CD4-positive, alpha-beta T cell (primary cell): ENCODE results near the gene TOGARAM2. TPM values are rescaled to one million over a fixed set of nuclear protein-coding genes. Genes with fewer than 3 reads are reported as not detected.

ENCODE experiments used
- ATAC-seq: fragments of 200-7000 bp; cut with Tn5 transposase; one replicate; pipeline ENCODE4 v1.10.0; 2022; ENCODE audit warnings: mild to moderate bottlenecking; ENCODE audit not compliant: poor library complexity
- CTCF ChIA-PET: fragments of 350-600 bp; sonication (Branson Sonifier 250); formaldehyde crosslinking; loops from one replicate; lab custom pipeline; 2021; ENCODE audit warnings: antibody characterized with exemption, inconsistent platforms; lab: Charles Lee
- POLR2A ChIA-PET: fragments of 350-600 bp; sonication (Branson Sonifier 250); formaldehyde crosslinking; loops from one replicate; lab custom pipeline; 2021; ENCODE audit warnings: antibody characterized with exemption, inconsistent platforms; lab: Charles Lee
- DNase-seq, 14 experiments: peaks; one replicate each; pipeline ENCODE4 v3.0.0-alpha.2; 2013 to 2020; ENCODE audit warnings: mixed read lengths in 2 of 14
- H3K27ac ChIP-seq, 2 donors: one replicate each; pipeline versions ENCODE4 v1.5.1 to v1.7.0; 2013; ENCODE audit warnings: low read length in 2 of 2, low read depth in 1 of 2, mild to moderate bottlenecking in 1 of 2
- H3K27me3 ChIP-seq, 2 experiments: 1 replicate in 1 of 2; 2 replicates in 1 of 2; pipeline versions ENCODE4 v1.6.1 to v1.7.0; 2013; ENCODE audit warnings: low read length in 2 of 2, control low read depth in 1 of 2, mild to moderate bottlenecking in 1 of 2, moderate library complexity in 1 of 2; ENCODE audit not compliant: insufficient read depth in 2 of 2, control insufficient read depth in 1 of 2
- H3K36me3 ChIP-seq: one replicate; pipeline ENCODE4 v1.6.1; 2013; ENCODE audit warnings: low read length, control low read depth; ENCODE audit not compliant: insufficient read depth
- H3K4me1 ChIP-seq: one replicate; pipeline ENCODE4 v1.6.1; 2013; ENCODE audit warnings: low read length, control low read depth; ENCODE audit not compliant: insufficient read depth
- H3K4me3 ChIP-seq: one replicate; pipeline ENCODE4 v1.5.1; 2013; ENCODE audit warnings: mild to moderate bottlenecking, low read length, moderate library complexity
- H3K9me3 ChIP-seq, 2 experiments: 1 replicate in 1 of 2; 2 replicates in 1 of 2; pipeline versions ENCODE4 v1.6.1 to v1.7.0; 2013; ENCODE audit warnings: low read length in 2 of 2, mild to moderate bottlenecking in 2 of 2, control low read depth in 1 of 2, moderate library complexity in 1 of 2; ENCODE audit not compliant: control insufficient read depth in 1 of 2, insufficient read depth in 1 of 2
- H3K27ac Mint-ChIP-seq: one replicate; pipeline ENCODE4 v1.8.0; 2020; ENCODE audit warnings: mixed read lengths
- H3K27me3 Mint-ChIP-seq: one replicate; pipeline ENCODE4 v1.8.0; 2021; ENCODE audit warnings: mixed read lengths
- H3K36me3 Mint-ChIP-seq: one replicate; pipeline ENCODE4 v1.8.0; 2021; ENCODE audit warnings: low read depth, mixed read lengths
- H3K4me1 Mint-ChIP-seq: one replicate; pipeline ENCODE4 v1.8.0; 2021; ENCODE audit warnings: low read depth, mixed read lengths
- H3K4me3 Mint-ChIP-seq: one replicate; pipeline ENCODE4 v1.8.0; 2020; ENCODE audit warnings: mild to moderate bottlenecking, mixed read lengths
- H3K9me3 Mint-ChIP-seq: one replicate; pipeline ENCODE4 v1.8.0; 2020; ENCODE audit warnings: mixed read lengths
- CTCF ChIP-seq: fragments of 200-600 bp; IDR thresholded peaks from one replicate; pipeline ENCODE4 v1.8.0; 2022; ENCODE audit warnings: antibody characterized with exemption, mild to moderate bottlenecking
- intact Hi-C, 2 experiments: fragments of 100-400 bp; cut with DNase I in 1 of 2; cut with micrococcal nuclease in 1 of 2; formaldehyde crosslinking; loops; one replicate each; pipeline versions ENCODE4 v1.15.1 to v1.9.0; 2023 to 2025; cut with DNase I, micrococcal nuclease
- total RNA-seq, 174 experiments: library from RNA in 2 of 174; stranded (reverse) in 2 of 174; gene quantifications; one replicate each; pipeline ENCODE4 v1.2.3 and lab custom pipeline; 2021 to 2026

The TOGARAM2 gene
- total RNA-seq, 2 experiments from 2014 or later = 2.0 to 2.3 TPM

DNA sequence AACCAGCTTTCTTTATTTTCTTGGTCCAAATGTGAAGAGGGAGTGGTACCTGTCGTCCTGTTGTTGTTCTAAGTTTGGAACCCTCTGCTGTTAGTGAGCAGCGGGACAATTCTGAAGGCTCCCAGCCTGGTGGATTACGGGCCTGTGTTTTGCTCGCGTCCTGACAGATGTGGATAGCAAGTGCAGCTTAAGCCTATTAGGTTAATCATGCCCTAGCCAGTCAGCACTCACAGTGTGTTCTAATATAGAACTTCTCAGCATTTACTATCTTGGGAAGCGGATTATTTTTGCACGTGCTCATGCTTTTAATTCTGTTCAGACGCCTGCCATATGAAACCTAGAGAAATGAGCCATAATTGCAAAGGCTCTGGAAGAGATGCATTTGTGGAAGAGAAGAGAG lies 93.3 kb downstream of the TOGARAM2 start, which contains the start of gene PCARE:
Gene PCARE, minus strand, starts transcription at position 113 of the 400 bp plus-strand sequence. CDS start 262 bp downstream, outside the sequence.
- Histone ChIP-seq H3K27ac (no peak within 1 kb of the TSS), H3K4me3 (no peak within 1 kb of the TSS), H3K9me3 (no peaks in the 10 kb centered on the region), H3K36me3 (no peaks in the 10 kb centered on the region), H3K27me3 (no peaks in the 10 kb centered on the region), H3K4me1 (no peaks in the 10 kb centered on the region)
- H3K36me3 Mint-ChIP-seq = no peaks in the 10 kb centered on the region
- H3K4me1 Mint-ChIP-seq = no peaks in the 10 kb centered on the region
- DNase-seq (no peak), ATAC-seq (no peak)
- ChIA-PET CTCF (no interaction called here), POLR2A (no interaction called here)
- H3K9me3 Mint-ChIP-seq = peaks cover 9% of the 10 kb centered on the region
- H3K4me3 Mint-ChIP-seq = no peak within 1 kb of the TSS
- no peak for TF ChIP-seq CTCF
- intact Hi-C loops = no loop called here
- H3K27me3 Mint-ChIP-seq = no peaks in the 10 kb centered on the region
- H3K27ac Mint-ChIP-seq = no peak within 1 kb of the TSS

DNA sequence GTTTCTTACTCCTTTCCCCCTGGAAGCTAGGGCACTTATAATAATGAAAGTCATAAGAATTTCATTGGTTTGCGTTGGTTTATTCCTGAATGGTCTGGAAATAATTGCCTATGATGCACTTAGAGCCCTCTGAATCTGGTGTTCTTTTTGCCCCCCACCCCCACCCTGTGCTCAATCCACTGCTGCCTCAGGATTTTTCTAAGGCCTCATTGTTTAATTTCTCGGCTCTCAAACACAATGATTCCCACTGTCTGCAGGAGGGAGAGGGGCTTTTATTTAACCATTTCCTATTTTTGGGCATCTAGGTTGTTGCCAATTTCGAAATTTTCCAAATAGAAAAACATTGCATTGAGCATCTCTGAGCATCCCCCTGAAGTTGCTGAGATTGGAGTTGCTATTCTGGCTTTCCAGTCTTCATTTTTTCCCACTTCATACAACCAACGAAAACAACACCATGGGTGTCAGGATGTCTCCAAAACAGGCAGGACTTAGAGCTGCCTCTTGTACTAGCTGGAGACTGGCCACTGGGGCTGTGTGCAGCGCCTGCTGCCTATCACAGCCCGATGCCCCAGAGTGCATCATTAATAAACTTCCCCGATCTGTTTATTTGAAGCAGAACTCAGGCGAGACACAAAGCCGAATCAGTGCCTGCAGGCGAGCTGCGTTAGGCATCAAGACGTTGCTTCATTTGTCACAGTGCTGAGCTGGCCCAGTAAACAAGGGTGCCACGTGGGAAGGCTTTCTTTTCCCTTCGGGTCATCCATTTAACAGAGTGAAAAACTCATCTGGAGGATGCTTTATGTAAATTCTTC lies 95.0 kb downstream of the TOGARAM2 start:
- TF ChIP-seq CTCF = no peak
- Histone ChIP-seq H3K36me3 (no peaks in the 10 kb centered on the region), H3K4me3 (no peak overlapping the region), H3K27me3 (no peaks in the 10 kb centered on the region), H3K9me3 (peaks cover 0 to 16% of the 10 kb centered on the region in 2 experiments), H3K4me1 (no peaks in the 10 kb centered on the region), H3K27ac (no peak overlapping the region)
- H3K9me3 Mint-ChIP-seq = peaks cover 9% of the 10 kb centered on the region
- no peaks in the 10 kb centered on the region for H3K36me3 Mint-ChIP-seq
- no peak overlapping the region for H3K27ac Mint-ChIP-seq
- ChIA-PET POLR2A (no interaction called here), CTCF (interaction anchor here (1.7 kb wide), 1 partner anchor 8 kb away, joined by 4 read pairs; no protein-coding TSS in a partner anchor)
- intact Hi-C loops = no loop called here
- no peaks in the 10 kb centered on the region for H3K4me1 Mint-ChIP-seq
- ATAC-seq (no peak), DNase-seq (no peak)
- no peaks in the 10 kb centered on the region for H3K27me3 Mint-ChIP-seq
- H3K4me3 Mint-ChIP-seq = no peak overlapping the region

- H3K36me3 Mint-ChIP-seq = no peaks in the 10 kb centered on the region
- peaks cover 9% of the 10 kb centered on the region for H3K9me3 Mint-ChIP-seq
- no peak for TF ChIP-seq CTCF
- H3K27me3 ChIP-seq = no peaks in the 10 kb centered on the region
- no peak overlapping the region for H3K4me3 Mint-ChIP-seq
- H3K4me1 ChIP-seq = no peaks in the 10 kb centered on the region
- H3K9me3 ChIP-seq = peaks cover 0 to 17% of the 10 kb centered on the region in 2 experiments
- ChIA-PET POLR2A (no interaction called here), CTCF (no interaction called here)
- ATAC-seq (no peak), DNase-seq (no peak)
- intact Hi-C loops = no loop called here
- H3K36me3 ChIP-seq = no peaks in the 10 kb centered on the region
- H3K27ac Mint-ChIP-seq = no peak overlapping the region
- H3K4me1 Mint-ChIP-seq = no peaks in the 10 kb centered on the region
- no peak overlapping the region for H3K27ac ChIP-seq
- no peaks in the 10 kb centered on the region for H3K27me3 Mint-ChIP-seq
- no peak overlapping the region for H3K4me3 ChIP-seq
These were observed 98.8 kb downstream of the TOGARAM2 start for GRCh38 chr2:29079887-29080286.
